Measurements from ENCODE around the gene RYR3.

Gene RYR3

GRCh38 chr15:33448151-33448550, 137.4 kb downstream of the RYR3 start:
- DNase-seq, result no peak
- no peaks in the 10 kb centered on the region for H3K9me3 ChIP-seq
- TF ChIP-seq CTCF (IDR thresholded peaks at IDR 0.05; ENCODE audit: low read depth, low read length), result no peak
- no peak overlapping the region for H3K4me3 ChIP-seq (ENCODE audit: low read depth, low read length)
- H3K36me3 ChIP-seq, result no peaks in the 10 kb centered on the region
- no peaks in the 10 kb centered on the region for H3K4me1 ChIP-seq
- H3K27me3 ChIP-seq, result no peaks in the 10 kb centered on the region

GRCh38 chr15:33448961-33449606, 138.3 kb downstream of the RYR3 start:
- Histone ChIP-seq H3K36me3 (no peaks in the 10 kb centered on the region), H3K4me3 (ENCODE audit: low read depth, low read length) (no peak overlapping the region), H3K27me3 (no peaks in the 10 kb centered on the region), H3K9me3 (no peaks in the 10 kb centered on the region), H3K4me1 (no peaks in the 10 kb centered on the region)
- DNase-seq, result no peak
- TF ChIP-seq CTCF (IDR thresholded peaks at IDR 0.05; ENCODE audit: low read depth, low read length), result no peak

- TF ChIP-seq CTCF (IDR thresholded peaks at IDR 0.05; ENCODE audit: low read depth, low read length), result no peak
- Histone ChIP-seq H3K4me3 (ENCODE audit: low read depth, low read length) (no peak overlapping the region), H3K4me1 (no peaks in the 10 kb centered on the region), H3K9me3 (no peaks in the 10 kb centered on the region), H3K27me3 (no peaks in the 10 kb centered on the region), H3K36me3 (no peaks in the 10 kb centered on the region)
- no peak for DNase-seq
Measured at GRCh38 chr15:33449810-33450209, 139.0 kb downstream of the RYR3 start.

- Histone ChIP-seq H3K27me3 (no peaks in the 10 kb centered on the region), H3K4me1 (no peaks in the 10 kb centered on the region), H3K36me3 (no peaks in the 10 kb centered on the region), H3K4me3 (ENCODE audit: low read depth, low read length) (no peak overlapping the region), H3K9me3 (no peaks in the 10 kb centered on the region)
- TF ChIP-seq CTCF (IDR thresholded peaks at IDR 0.05; ENCODE audit: low read depth, low read length), result no peak
- no peak for DNase-seq
Measured at GRCh38 chr15:33451385-33451784, 140.6 kb downstream of the RYR3 start.

GRCh38 chr15:33453761-33454160, 143.0 kb downstream of the RYR3 start:
- Histone ChIP-seq H3K4me3 (ENCODE audit: low read depth, low read length) (no peak overlapping the region), H3K36me3 (no peaks in the 10 kb centered on the region), H3K27me3 (no peaks in the 10 kb centered on the region), H3K9me3 (no peaks in the 10 kb centered on the region), H3K4me1 (no peaks in the 10 kb centered on the region)
- TF ChIP-seq CTCF (IDR thresholded peaks at IDR 0.05; ENCODE audit: low read depth, low read length), result no peak
- DNase-seq, result no peak

- no peak for DNase-seq
- Histone ChIP-seq H3K27me3 (no peaks in the 10 kb centered on the region), H3K9me3 (no peaks in the 10 kb centered on the region), H3K36me3 (no peaks in the 10 kb centered on the region), H3K4me3 (ENCODE audit: low read depth, low read length) (no peak overlapping the region), H3K4me1 (no peaks in the 10 kb centered on the region)
- TF ChIP-seq CTCF (IDR thresholded peaks at IDR 0.05; ENCODE audit: low read depth, low read length), result no peak
Measured at GRCh38 chr15:33454346-33454745, 143.6 kb downstream of the RYR3 start.
